ENCODE results near the gene RFTN1.
"Not testable (repeated sequence)": the region's sequence is repeated elsewhere in the genome, so short reads cannot be mapped to it uniquely, and the experiment has no call there.

RFTN1 gene

GRCh38 chr3:16494094-16494493 lies 19.4 kb downstream of the RFTN1 start:
- Histone ChIP-seq H3K4me3 (no peak overlapping the region), H3K27ac (no peak overlapping the region)

GRCh38 chr3:16490062-16490619 lies 23.4 kb downstream of the RFTN1 start:
- no peak overlapping the region for H3K27ac ChIP-seq
- H3K4me3 ChIP-seq = no peak overlapping the region

GRCh38 chr3:16489326-16490061 lies 24.0 kb downstream of the RFTN1 start:
- not testable (repeated sequence) for H3K4me3 ChIP-seq, H3K27ac ChIP-seq

GRCh38 chr3:16488637-16489036 lies 24.9 kb downstream of the RFTN1 start:
- Histone ChIP-seq H3K4me3 (no peak overlapping the region), H3K27ac (no peak overlapping the region)

- no peak overlapping the region for H3K27ac ChIP-seq
These were observed 25.9 kb downstream of the RFTN1 start for GRCh38 chr3:16487511-16488175.

GRCh38 chr3:16486951-16487480 lies 26.5 kb downstream of the RFTN1 start:
- H3K27ac ChIP-seq = no peak overlapping the region
- no peak overlapping the region for H3K4me3 ChIP-seq

More at GRCh38 chr3:16487511-16488175, 25.9 kb downstream of the RFTN1 start:
- no peak overlapping the region for H3K4me3 ChIP-seq

GRCh38 chr3:16486201-16486600 lies 27.3 kb downstream of the RFTN1 start:
- H3K4me3 ChIP-seq = no peak overlapping the region

GRCh38 chr3:16485395-16485992 lies 28.0 kb downstream of the RFTN1 start:
- no peak overlapping the region for H3K4me3 ChIP-seq
- no peak overlapping the region for H3K27ac ChIP-seq

More at GRCh38 chr3:16486201-16486600, 27.3 kb downstream of the RFTN1 start:
- H3K27ac ChIP-seq = no peak overlapping the region

- H3K27ac ChIP-seq = peak overlapping the region in 2 of 21 experiments; percentile 0 to 50
- H3K4me3 ChIP-seq = no peak overlapping the region
These were observed 28.5 kb downstream of the RFTN1 start for GRCh38 chr3:16484984-16485383.

GRCh38 chr3:16484216-16484615 lies 29.3 kb downstream of the RFTN1 start:
- Histone ChIP-seq H3K27ac (peak overlapping the region in 3 of 21 experiments; percentile 0 to 50 (median 14)), H3K4me3 (no peak overlapping the region)

- peak overlapping the region in 6 of 21 experiments; percentile 7 to 66 (median 30) for H3K27ac ChIP-seq
- no peak overlapping the region for H3K4me3 ChIP-seq
These were observed 30.5 kb downstream of the RFTN1 start for GRCh38 chr3:16482770-16483531.

GRCh38 chr3:16482194-16482769 lies 31.2 kb downstream of the RFTN1 start:
- H3K4me3 ChIP-seq = no peak overlapping the region
- peak overlapping the region in 11 of 21 experiments; percentile 9 to 66 (median 46) for H3K27ac ChIP-seq

GRCh38 chr3:16481546-16481897 lies 32.0 kb downstream of the RFTN1 start:
- H3K27ac ChIP-seq = peak overlapping the region in 12 of 21 experiments; percentile 9 to 66 (median 50)
- H3K4me3 ChIP-seq = no peak overlapping the region

- Histone ChIP-seq H3K27ac (peak overlapping the region in 6 of 21 experiments; percentile 24 to 66 (median 48)), H3K4me3 (no peak overlapping the region)
These were observed 32.5 kb downstream of the RFTN1 start for GRCh38 chr3:16480861-16481545.

GRCh38 chr3:16478516-16478915 lies 35.0 kb downstream of the RFTN1 start:
- Histone ChIP-seq H3K4me3 (no peak overlapping the region), H3K27ac (no peak overlapping the region)

GRCh38 chr3:16477521-16477920 lies 36.0 kb downstream of the RFTN1 start:
- Histone ChIP-seq H3K27ac (no peak overlapping the region), H3K4me3 (no peak overlapping the region)

- no peak overlapping the region for H3K4me3 ChIP-seq
- H3K27ac ChIP-seq = peak overlapping the region in 1 of 21 experiments; percentile 10
These were observed 36.4 kb downstream of the RFTN1 start for GRCh38 chr3:16477056-16477455.

GRCh38 chr3:16476636-16477035 lies 36.9 kb downstream of the RFTN1 start:
- Histone ChIP-seq H3K4me3 (no peak overlapping the region), H3K27ac (peak overlapping the region in 1 of 21 experiments; percentile 10)

GRCh38 chr3:16475766-16476165 lies 37.7 kb downstream of the RFTN1 start:
- Histone ChIP-seq H3K4me3 (no peak overlapping the region), H3K27ac (no peak overlapping the region)
